ENCODE measurements around the gene RHOD.

Gene RHOD, protein sequence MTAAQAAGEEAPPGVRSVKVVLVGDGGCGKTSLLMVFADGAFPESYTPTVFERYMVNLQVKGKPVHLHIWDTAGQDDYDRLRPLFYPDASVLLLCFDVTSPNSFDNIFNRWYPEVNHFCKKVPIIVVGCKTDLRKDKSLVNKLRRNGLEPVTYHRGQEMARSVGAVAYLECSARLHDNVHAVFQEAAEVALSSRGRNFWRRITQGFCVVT

GRCh38 chr11:67056267-67057204, at the start of gene RHOD:
Gene RHOD, plus strand, starts transcription at chr11:67056847. Its CDS starts 56 bp downstream, at chr11:67056903.
- no peak for TF ChIP-seq CTCF (IDR thresholded peaks at IDR 0.05; ENCODE audit: low read depth, low read length)
- no peak for DNase-seq (ENCODE audit: extremely low read depth, low read depth)

DNA sequence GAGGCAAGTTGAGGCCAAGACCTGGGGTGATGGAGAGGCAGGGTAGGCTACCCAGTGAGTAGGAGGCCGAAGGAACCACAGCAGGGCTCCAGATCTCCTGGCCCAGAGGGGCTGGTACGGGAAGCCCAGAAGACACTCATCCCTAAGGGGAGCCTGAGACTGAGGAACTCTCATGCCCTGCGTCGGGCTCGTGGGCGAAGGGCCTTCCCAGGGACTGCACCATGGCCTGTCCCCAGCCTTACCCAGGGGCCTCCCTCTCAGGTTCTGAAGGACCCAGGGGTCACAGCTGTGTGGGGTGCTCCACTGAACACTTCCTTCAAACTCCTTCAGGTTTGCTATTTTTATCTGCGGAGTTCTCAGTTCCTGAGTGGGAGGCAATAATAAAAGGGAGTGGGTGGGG, 49.5 kb upstream of the RHOD start:
- no peak for TF ChIP-seq CTCF (IDR thresholded peaks at IDR 0.05; ENCODE audit: low read depth, low read length)

GRCh38 chr11:67010296-67010905, 46.2 kb upstream of the RHOD start:
- DNase-seq (ENCODE audit: extremely low read depth, low read depth), result no peak
- no peak for TF ChIP-seq CTCF (IDR thresholded peaks at IDR 0.05; ENCODE audit: low read depth, low read length)

More for the DNA sequence above, 49.5 kb upstream of the RHOD start:
- no peak for DNase-seq (ENCODE audit: extremely low read depth, low read depth)

DNA sequence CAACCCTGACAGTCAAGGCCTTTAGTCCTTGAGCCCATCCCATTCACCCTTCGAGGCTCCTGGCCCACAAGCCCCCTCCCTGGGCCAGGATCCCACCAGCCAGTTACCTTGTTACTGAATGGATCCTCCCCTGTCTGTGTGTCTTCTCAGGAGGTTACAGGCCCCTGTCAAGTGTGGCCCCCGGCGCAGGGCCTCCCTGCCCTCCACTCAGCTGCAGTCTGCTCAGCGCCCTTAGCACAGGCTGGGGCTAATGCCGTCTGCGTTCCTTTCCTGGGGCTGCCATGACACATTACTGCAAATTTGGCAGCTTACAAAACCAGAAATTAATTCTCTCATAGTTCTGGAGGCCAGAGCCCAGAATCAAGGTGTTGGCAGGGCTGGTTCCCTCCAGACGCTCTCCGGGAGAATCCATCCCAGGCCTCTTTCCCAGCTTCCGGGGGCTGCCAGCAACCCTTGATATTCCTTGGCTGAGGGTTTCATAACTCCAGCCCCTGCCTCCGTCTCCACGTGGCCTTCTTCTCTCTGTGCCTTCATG, 43.1 kb upstream of the RHOD start:
- TF ChIP-seq CTCF (IDR thresholded peaks at IDR 0.05; ENCODE audit: low read depth, low read length), result no peak

GRCh38 chr11:67014343-67014742, 42.3 kb upstream of the RHOD start:
- TF ChIP-seq CTCF (IDR thresholded peaks at IDR 0.05; ENCODE audit: low read depth, low read length), result no peak
- DNase-seq (ENCODE audit: extremely low read depth, low read depth), result no peak

More for the DNA sequence above, 43.1 kb upstream of the RHOD start:
- DNase-seq (ENCODE audit: extremely low read depth, low read depth), result no peak

DNA sequence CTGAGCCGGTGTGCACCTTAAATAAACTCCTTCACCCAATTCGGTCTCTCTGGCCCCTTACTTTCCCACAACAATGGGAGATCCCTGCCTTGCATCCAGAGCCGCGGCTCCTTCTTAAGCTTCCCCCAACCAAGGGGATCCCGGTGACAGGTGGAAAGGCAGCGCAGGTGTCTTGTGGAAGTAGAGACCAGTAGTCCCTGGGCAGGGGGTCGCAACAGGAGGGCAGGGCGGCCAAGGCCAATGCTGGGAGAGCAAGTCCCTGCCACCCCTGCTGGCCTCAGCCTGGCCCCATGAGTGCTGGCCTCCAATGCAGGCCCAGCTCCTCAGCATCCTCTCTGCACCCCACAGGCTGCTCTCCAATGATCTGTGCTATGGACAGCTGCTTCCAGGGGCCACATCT, 41.6 kb upstream of the RHOD start:
- no peak for DNase-seq (ENCODE audit: extremely low read depth, low read depth)
- TF ChIP-seq CTCF (IDR thresholded peaks at IDR 0.05; ENCODE audit: low read depth, low read length), result no peak
